Activated CD4-positive, CD25-positive, alpha-beta regulatory T cell treated with anti-CD3 and anti-CD28 coated beads, Interleukin-2, amount 50 U/mL, for 24 hours (primary cell): ENCODE results near the gene KCNK3.
"Not testable (repeated sequence)": the region's sequence is repeated elsewhere in the genome, so short reads cannot be mapped to it uniquely, and the experiment has no call there.

Source experiments
- ATAC-seq, 2 donors: fragments of 150-1000 bp; cut with Tn5 transposase; one replicate each; pipeline ENCODE4 v1.10.0; 2021; ENCODE audit warnings: mild to moderate bottlenecking in 1 of 2, moderate library complexity in 1 of 2

The KCNK3 gene

GRCh38 chr2:26759845-26760244 lies 67.3 kb downstream of the KCNK3 start:
- no peak for ATAC-seq

- ATAC-seq: not testable (repeated sequence)
These were observed 68.5 kb downstream of the KCNK3 start for GRCh38 chr2:26760991-26761390.

GRCh38 chr2:26763019-26763418 lies 70.5 kb downstream of the KCNK3 start:
- no peak for ATAC-seq

DNA sequence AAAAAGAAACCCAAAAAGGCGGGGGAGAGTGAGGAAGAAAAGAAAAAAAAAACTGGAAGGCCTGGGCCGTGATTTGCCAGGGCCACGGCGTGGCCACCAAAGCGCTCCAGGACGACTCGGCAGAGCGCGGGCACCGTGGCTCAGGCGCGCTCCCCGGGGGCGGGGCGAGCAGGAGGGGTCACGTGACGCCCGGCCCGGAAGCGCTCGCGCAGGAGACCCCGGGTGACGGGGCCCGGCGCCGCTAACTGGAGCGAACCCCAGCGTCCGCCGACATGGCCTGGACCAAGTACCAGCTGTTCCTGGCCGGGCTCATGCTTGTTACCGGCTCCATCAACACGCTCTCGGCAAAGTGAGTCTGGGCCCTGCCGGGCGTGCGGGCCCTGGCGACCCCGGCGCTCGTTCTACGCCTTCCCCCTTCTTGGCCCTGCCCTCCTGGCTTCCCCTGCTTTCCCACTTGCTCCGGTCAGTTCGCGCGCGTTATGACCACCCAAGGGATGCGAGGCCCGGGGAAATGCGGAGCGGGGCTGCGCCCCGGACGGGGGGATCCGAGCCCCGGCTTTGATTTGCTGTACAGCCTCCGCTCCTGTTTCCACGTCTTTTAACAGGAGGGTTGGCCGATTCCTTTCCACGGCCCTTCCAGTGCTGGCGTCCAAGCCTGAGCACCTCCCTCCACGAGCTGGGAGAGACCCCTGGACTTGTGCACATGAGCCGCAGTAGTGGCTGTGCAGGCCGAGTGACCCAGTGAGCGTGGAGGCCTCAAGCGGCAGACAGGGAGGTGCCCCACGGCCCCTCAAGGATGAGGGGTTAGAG lies 71.8 kb downstream of the KCNK3 start, which contains the start of gene SLC35F6:
Gene SLC35F6, plus strand, starts transcription at position 207 of the 810 bp plus-strand sequence. Its CDS starts 66 bp downstream, at position 273.
- ATAC-seq: peak; percentile 94 to 95

DNA sequence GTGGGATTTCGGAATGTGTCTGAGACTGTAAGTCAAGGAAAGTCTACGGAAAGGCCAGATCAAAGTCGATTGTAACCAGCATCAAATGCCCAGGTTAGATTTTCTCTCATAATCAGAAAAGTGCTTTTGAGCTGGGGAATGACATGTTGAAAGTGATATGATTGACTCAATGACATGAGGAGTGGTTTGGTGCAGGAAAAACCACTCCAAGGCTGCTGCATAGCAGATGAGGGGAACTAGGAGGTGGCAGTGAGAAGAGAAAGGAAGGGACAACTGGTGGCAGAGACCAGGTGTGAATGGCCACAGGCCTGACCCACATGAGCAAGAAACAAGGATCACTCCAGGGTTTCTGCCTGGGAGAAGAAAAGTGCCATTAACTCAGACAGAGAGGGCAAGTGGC lies 72.4 kb downstream of the KCNK3 start:
- ATAC-seq: no peak

DNA sequence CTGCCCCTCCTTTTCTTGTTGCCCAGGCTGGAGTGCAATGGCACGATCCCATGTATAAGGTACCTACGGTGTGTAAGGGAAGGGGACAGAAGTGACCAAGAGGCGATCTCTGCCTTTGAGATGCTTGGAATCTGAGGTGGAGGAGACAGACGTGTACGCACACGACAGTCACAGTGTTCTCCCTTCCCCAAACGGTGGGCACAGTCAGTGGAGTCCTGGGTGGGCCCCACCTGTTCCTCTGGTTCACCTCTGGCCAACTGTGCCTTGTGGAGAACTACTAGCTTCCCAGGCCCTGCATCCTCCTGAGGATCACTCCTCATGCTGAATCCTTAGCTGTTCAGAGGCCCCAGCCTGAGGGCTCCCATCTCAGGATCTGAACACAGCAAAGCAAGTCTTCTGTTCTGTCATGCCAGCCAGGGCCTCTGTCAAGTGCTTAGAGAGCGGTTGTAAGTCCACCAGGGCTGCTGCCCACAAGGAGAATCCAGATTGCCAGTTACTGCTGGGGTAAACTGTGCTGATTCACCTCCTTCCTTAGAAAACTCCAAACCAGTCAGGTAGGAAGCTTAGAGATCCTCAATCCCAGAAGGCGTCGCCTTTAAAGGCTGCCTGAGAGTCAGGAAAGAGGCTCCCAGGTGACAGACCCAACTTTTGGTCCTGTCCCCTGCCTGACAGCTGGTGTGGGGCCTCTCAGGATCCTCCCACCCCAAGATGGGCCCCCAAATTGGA lies 73.1 kb downstream of the KCNK3 start:
- ATAC-seq: no peak

- no peak for ATAC-seq
These were observed 74.6 kb downstream of the KCNK3 start for GRCh38 chr2:26767129-26767528.

DNA sequence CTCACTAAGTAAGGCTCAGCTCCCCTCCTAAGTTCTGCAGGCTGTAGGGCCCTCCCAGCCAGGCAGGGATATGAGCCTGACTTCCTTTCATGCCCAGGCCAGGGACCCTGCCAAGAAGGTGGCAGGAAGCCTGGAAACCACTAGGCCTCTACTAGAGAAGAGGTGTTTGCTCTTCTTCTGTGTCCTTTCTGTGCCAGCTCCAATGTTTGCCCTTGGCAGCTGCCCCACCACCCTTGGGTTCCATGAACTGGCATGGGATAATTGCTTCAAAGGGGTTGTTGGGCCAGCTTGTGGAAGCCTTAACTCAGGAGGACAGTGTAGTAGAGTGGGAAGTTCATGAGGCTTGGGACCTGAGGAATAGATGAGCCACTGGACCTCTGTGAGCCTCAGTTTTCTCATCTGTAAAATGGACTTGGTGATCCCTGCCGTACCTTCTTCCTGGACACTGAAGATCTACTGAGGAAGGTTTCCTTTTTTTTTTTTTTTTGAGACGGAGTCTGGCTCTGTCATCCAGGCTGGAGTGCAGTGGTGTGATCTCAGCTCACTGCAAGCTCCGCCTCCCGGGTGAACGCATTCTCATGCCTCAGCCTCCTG lies 75.5 kb downstream of the KCNK3 start:
- ATAC-seq: no peak

DNA sequence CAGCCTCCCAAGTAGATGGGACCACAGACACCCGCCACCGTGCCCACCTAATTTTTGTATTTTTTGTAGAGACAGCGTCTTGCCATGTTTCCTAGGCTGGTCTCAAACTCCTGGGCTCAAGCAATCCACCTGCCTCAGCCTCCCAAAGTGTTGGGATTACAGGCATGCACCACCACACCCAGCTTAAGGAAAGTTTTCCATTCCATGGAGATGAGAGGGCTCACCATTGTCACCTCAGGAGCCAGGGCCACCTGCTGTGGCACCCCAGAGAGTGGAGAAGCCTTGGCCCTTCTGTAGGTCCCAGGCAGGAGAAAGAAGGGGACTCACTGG lies 76.2 kb downstream of the KCNK3 start:
- no peak for ATAC-seq

DNA sequence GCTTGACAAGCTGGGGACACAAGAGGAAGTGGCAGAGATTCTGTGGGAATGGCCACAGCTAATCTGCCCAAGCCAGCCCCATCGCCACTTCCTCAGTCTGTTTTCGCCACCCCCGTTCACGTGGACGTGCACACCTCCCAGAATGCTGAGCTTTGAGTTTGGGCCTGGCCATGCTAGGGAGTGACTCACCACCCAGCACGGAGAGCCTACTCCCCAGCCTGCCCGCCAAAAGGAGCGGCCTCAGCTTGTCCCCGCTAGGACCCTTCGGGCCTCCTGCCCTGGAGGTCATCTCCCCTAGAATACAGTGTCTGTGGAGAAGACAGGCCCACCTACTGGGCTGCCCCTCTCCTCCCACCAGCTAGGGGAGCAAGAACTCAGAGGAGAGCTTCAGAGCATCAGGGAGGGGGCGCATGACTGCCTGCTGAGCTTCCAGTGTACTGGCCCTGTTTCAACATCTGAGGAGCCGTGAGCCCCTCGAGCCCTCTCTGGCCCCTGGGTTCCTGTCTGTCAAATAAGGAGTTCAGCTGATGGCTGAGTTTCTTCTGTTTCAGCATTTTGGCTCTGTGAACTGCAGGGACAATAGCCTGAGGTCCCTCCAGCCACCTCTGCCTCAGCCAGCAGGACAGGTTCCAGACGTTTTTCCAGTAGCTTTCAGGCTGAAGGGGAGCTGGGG lies 76.7 kb downstream of the KCNK3 start:
- ATAC-seq: no peak

GRCh38 chr2:26770986-26771586 lies 78.6 kb downstream of the KCNK3 start:
- ATAC-seq: no peak

DNA sequence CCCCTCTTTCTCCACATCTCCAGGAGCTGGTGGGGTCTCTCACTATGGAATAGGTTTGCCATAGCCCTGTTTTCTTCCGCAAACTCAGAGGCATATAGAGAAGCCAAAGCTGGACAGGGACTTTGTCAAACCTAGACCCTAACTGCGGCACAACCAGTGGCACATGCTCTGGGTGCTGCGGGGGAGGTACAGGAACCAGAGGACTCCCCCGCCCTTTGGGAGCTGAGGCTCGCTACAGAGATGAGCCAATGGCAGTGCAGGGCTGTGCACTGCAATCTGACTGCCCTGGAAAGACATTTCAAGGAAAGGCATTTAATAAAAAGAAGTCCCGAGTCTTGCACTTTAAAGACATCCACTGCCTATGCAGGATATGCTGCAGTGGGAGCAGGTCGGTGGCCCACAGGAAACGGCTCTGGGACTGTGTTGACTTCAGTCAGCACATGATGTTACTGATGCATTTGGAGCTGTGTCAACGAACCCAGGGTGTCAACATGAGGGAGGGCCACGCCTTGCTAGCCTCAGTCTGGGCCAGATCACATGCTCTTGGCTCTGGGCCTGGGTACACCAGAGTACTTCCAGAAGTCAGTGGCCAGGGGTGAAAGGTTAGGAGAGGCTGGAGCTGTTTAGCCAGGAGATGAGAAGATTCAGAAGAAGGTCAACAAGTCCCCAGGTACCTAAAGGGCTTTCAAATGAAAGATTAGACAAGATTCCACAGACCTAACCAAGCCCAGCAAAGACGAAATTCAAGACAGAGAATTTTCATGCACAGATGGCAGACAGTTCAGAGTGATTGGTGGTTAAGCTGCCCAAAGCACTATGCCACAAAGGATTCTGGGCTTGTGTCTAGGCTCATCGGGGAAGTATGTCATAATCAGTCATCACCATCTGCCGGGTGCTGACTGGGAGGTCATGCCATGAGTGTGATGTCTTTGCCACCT lies 79.8 kb downstream of the KCNK3 start:
- ATAC-seq: peak; percentile 77 to 88

DNA sequence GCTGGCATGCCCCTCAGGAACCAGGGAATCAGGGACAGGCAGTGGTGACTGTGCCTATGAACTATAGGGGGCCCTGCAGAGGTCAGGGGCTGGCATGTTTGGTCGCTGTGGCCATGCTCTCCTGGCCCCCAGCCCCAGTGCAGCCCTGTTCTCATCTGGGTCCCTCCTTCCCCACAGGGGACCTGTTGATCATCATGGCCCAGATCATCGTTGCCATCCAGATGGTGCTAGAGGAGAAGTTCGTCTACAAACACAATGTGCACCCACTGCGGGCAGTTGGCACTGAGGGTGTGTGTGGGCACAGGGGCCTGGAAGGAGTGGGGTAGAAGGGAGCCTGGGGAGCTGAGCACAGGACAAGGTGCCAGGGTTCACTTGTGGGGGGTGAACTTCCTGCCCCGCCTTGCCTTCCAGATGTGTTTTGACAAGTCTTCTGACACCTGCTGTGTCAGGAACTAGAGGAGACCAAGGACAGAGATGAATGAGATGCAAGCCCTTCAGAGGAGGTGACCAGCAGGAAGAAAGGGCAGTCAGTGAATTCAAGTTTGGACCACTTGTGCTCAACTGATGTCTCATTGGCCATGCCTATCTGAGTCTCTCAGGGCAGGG lies 83.8 kb downstream of the KCNK3 start:
- ATAC-seq: no peak

GRCh38 chr2:26778098-26778497 lies 85.6 kb downstream of the KCNK3 start:
- no peak for ATAC-seq

- peak; percentile 78 to 90 for ATAC-seq
These were observed 86.0 kb downstream of the KCNK3 start for GRCh38 chr2:26778507-26778906.

- ATAC-seq: no peak
These were observed 87.8 kb downstream of the KCNK3 start for GRCh38 chr2:26780203-26780760.
